Neutrophil (primary cell): ENCODE measurements around the gene INCENP.
"Not testable (repeated sequence)": the region's sequence is repeated elsewhere in the genome, so short reads cannot be mapped to it uniquely, and the experiment has no call there.

Source experiments
- H3K27ac ChIP-seq: fragments of 200-600 bp; sonication (generic); 2 replicates; pipeline ENCODE4 v1.5.1; 2016; ENCODE audit warnings: mild to moderate bottlenecking, moderate library complexity
- H3K27me3 ChIP-seq: fragments of 200-600 bp; sonication (generic); 2 replicates; pipeline ENCODE4 v1.6.0; 2016; ENCODE audit warnings: mild to moderate bottlenecking
- H3K36me3 ChIP-seq: fragments of 200-600 bp; sonication (generic); 2 replicates; pipeline ENCODE4 v1.5.1; 2017
- H3K4me1 ChIP-seq, 2 experiments: fragments of 200-600 bp in 1 of 2; sonication (generic) in 1 of 2; 1 replicate in 1 of 2; 2 replicates in 1 of 2; pipeline versions ENCODE4 v1.5.1 to v1.6.1; 2013 to 2016; ENCODE audit warnings: low read depth in 1 of 2, low read length in 1 of 2, mild to moderate bottlenecking in 1 of 2, moderate library complexity in 1 of 2; ENCODE audit not compliant: control insufficient read depth in 1 of 2, insufficient read depth in 1 of 2
- H3K4me3 ChIP-seq, 2 experiments: fragments of 200-600 bp in 1 of 2; sonication (generic) in 1 of 2; 1 replicate in 1 of 2; 2 replicates in 1 of 2; pipeline ENCODE4 v1.5.1; 2013 to 2016; ENCODE audit warnings: low read depth in 1 of 2, low read length in 1 of 2, mild to moderate bottlenecking in 1 of 2, moderate library complexity in 1 of 2
- H3K9me3 ChIP-seq: fragments of 200-600 bp; sonication (generic); 2 replicates; pipeline ENCODE4 v1.5.1; 2016
- CTCF ChIP-seq: fragments of 200-600 bp; sonication (generic); IDR thresholded peaks from 2 replicates; pipeline ENCODE4 v1.5.1; 2016; ENCODE audit warnings: antibody characterized with exemption

The INCENP gene

GRCh38 chr11:62182147-62182891, 58.5 kb downstream of the INCENP start:
- TF ChIP-seq CTCF: no peak
- Histone ChIP-seq H3K27me3 (peaks cover 12% of the 10 kb centered on the region), H3K9me3 (no peaks in the 10 kb centered on the region)

GRCh38 chr11:62186195-62186594, 62.4 kb downstream of the INCENP start:
- no peaks in the 10 kb centered on the region for H3K4me1 ChIP-seq
- TF ChIP-seq CTCF: no peak
- peaks cover 26% of the 10 kb centered on the region for H3K27me3 ChIP-seq
- no peak overlapping the region for H3K4me3 ChIP-seq
- no peaks in the 10 kb centered on the region for H3K9me3 ChIP-seq
- no peak overlapping the region for H3K27ac ChIP-seq
- H3K36me3 ChIP-seq: no peaks in the 10 kb centered on the region

More at GRCh38 chr11:62182147-62182891, 58.5 kb downstream of the INCENP start:
- Histone ChIP-seq H3K36me3 (no peaks in the 10 kb centered on the region), H3K27ac (no peak overlapping the region), H3K4me1 (no peaks in the 10 kb centered on the region), H3K4me3 (no peak overlapping the region)

GRCh38 chr11:62190011-62190410, 66.2 kb downstream of the INCENP start, which contains the start of gene SCGB1D1:
TSS of gene SCGB1D1 (plus strand) at chr11:62190216. CDS start at chr11:62190285, 69 bp downstream.
- peaks cover 49% of the 10 kb centered on the region for H3K27me3 ChIP-seq

GRCh38 chr11:62193952-62194351, 70.1 kb downstream of the INCENP start:
- Histone ChIP-seq H3K4me3 (no peak overlapping the region), H3K27me3 (peaks cover 58% of the 10 kb centered on the region), H3K36me3 (no peaks in the 10 kb centered on the region), H3K4me1 (no peaks in the 10 kb centered on the region), H3K27ac (no peak overlapping the region), H3K9me3 (no peaks in the 10 kb centered on the region)
- TF ChIP-seq CTCF: no peak

More at GRCh38 chr11:62190011-62190410, 66.2 kb downstream of the INCENP start, which contains the start of gene SCGB1D1:
- no peaks in the 10 kb centered on the region for H3K36me3 ChIP-seq
- no peak for TF ChIP-seq CTCF
- no peak within 1 kb of the TSS for H3K4me3 ChIP-seq
- H3K4me1 ChIP-seq: no peaks in the 10 kb centered on the region
- H3K9me3 ChIP-seq: no peaks in the 10 kb centered on the region
- no peak within 1 kb of the TSS for H3K27ac ChIP-seq

GRCh38 chr11:62195010-62195409, 71.2 kb downstream of the INCENP start:
- H3K4me3 ChIP-seq, H3K4me1 ChIP-seq, H3K36me3 ChIP-seq, H3K27ac ChIP-seq, H3K9me3 ChIP-seq: not testable (repeated sequence)
- H3K27me3 ChIP-seq: peaks cover 47% of the 10 kb centered on the region

GRCh38 chr11:62195945-62196344, 72.1 kb downstream of the INCENP start:
- no peaks in the 10 kb centered on the region for H3K36me3 ChIP-seq
- peaks cover 41% of the 10 kb centered on the region for H3K27me3 ChIP-seq
- TF ChIP-seq CTCF: no peak
- H3K9me3 ChIP-seq: no peaks in the 10 kb centered on the region
- H3K4me1 ChIP-seq: no peaks in the 10 kb centered on the region
- H3K4me3 ChIP-seq: no peak overlapping the region
- H3K27ac ChIP-seq: no peak overlapping the region

- not testable (repeated sequence) for H3K9me3 ChIP-seq, H3K4me3 ChIP-seq, H3K36me3 ChIP-seq, H3K4me1 ChIP-seq, H3K27ac ChIP-seq
- peaks cover 32% of the 10 kb centered on the region for H3K27me3 ChIP-seq
These were observed 73.6 kb downstream of the INCENP start for GRCh38 chr11:62197400-62197799.
